ENCODE results near the gene ZFYVE21. TPM values are rescaled to one million over a fixed set of nuclear protein-coding genes. Genes with fewer than 3 reads are reported as not detected.

ZFYVE21 gene
- total RNA-seq, 2 donors from 2014 or later = 43.7 to 71.6 TPM

GRCh38 chr14:103726474-103726873, 10.9 kb downstream of the ZFYVE21 start:
- DNase-seq (ENCODE audit: low spot score) = no peak
- Histone ChIP-seq H3K9me3 (no peaks in the 10 kb centered on the region), H3K27me3 (no peaks in the 10 kb centered on the region), H3K27ac (no peak overlapping the region), H3K4me3 (no peak overlapping the region), H3K36me3 (peaks cover 26% of the 10 kb centered on the region), H3K4me1 (peaks cover 0 to 56% of the 10 kb centered on the region in 2 donors)
- TF ChIP-seq CTCF (IDR thresholded peaks at IDR 0.05) = no peak

GRCh38 chr14:103727313-103727980, 11.8 kb downstream of the ZFYVE21 start:
- no peak overlapping the region for H3K27ac ChIP-seq
- H3K36me3 ChIP-seq = peaks cover 36% of the 10 kb centered on the region
- H3K27me3 ChIP-seq = no peaks in the 10 kb centered on the region
- no peaks in the 10 kb centered on the region for H3K9me3 ChIP-seq
- H3K4me3 ChIP-seq = no peak overlapping the region
- no peak for DNase-seq (ENCODE audit: low spot score)
- H3K4me1 ChIP-seq = peaks cover 0 to 48% of the 10 kb centered on the region in 2 donors
- no peak for TF ChIP-seq CTCF (IDR thresholded peaks at IDR 0.05)

- peaks cover 43% of the 10 kb centered on the region for H3K36me3 ChIP-seq
- DNase-seq (ENCODE audit: low spot score) = no peak
- TF ChIP-seq CTCF (IDR thresholded peaks at IDR 0.05) = no peak
- no peak overlapping the region for H3K27ac ChIP-seq
- H3K4me3 ChIP-seq = no peak overlapping the region
- H3K9me3 ChIP-seq = no peaks in the 10 kb centered on the region
- no peaks in the 10 kb centered on the region for H3K27me3 ChIP-seq
- H3K4me1 ChIP-seq = peaks cover 0 to 41% of the 10 kb centered on the region in 2 donors
Observed at GRCh38 chr14:103728141-103728540, 12.5 kb downstream of the ZFYVE21 start.

GRCh38 chr14:103728721-103729120, 13.1 kb downstream of the ZFYVE21 start:
- Histone ChIP-seq H3K27me3 (no peaks in the 10 kb centered on the region), H3K4me1 (peaks cover 0 to 35% of the 10 kb centered on the region in 2 donors), H3K36me3 (peaks cover 48% of the 10 kb centered on the region), H3K4me3 (no peak overlapping the region), H3K27ac (no peak overlapping the region), H3K9me3 (no peaks in the 10 kb centered on the region)
- no peak for DNase-seq (ENCODE audit: low spot score)
- no peak for TF ChIP-seq CTCF (IDR thresholded peaks at IDR 0.05)

GRCh38 chr14:103729496-103730448, 14.2 kb downstream of the ZFYVE21 start:
- no peak for DNase-seq (ENCODE audit: low spot score)
- Histone ChIP-seq H3K27me3 (no peaks in the 10 kb centered on the region), H3K9me3 (no peaks in the 10 kb centered on the region), H3K4me1 (peaks cover 0 to 31% of the 10 kb centered on the region in 2 donors), H3K27ac (peak overlapping the region; percentile 54 to 61), H3K4me3 (no peak overlapping the region), H3K36me3 (peaks cover 59% of the 10 kb centered on the region)
- no peak for TF ChIP-seq CTCF (IDR thresholded peaks at IDR 0.05)
